Stomach (tissue), 9 donors: Measurements from ENCODE around the gene PRKD1. TPM values are rescaled to one million over a fixed set of nuclear protein-coding genes. Genes with fewer than 3 reads are reported as not detected.

ENCODE experiments used
- DNase-seq, 2 donors: peaks; one replicate each; pipeline versions ENCODE4 v3.0.0 to v3.0.0-alpha.2; 2013 to 2019
- H3K27ac ChIP-seq, 5 donors: fragments of 200-600 bp in 4 of 5; sonication (generic) in 4 of 5; one replicate each; pipeline ENCODE4 v1.5.1; 2013 to 2019; ENCODE audit warnings: mild to moderate bottlenecking in 1 of 5, moderate library complexity in 1 of 5
- H3K27me3 ChIP-seq, 3 donors: fragments of 200-600 bp; sonication (generic); one replicate each; pipeline ENCODE4 v1.5.1; 2017 to 2019; ENCODE audit warnings: mixed run types in 1 of 3
- H3K36me3 ChIP-seq, 4 donors: fragments of 200-600 bp; sonication (generic); 1 replicate in 3 of 4; 2 replicates in 1 of 4; pipeline ENCODE4 v1.5.1; 2016 to 2019
- H3K4me1 ChIP-seq, 4 donors: fragments of 200-600 bp; sonication (generic); one replicate each; pipeline ENCODE4 v1.5.1; 2016 to 2019
- H3K4me3 ChIP-seq, 4 donors: fragments of 200-600 bp; sonication (generic) in 3 of 4; one replicate each; pipeline ENCODE4 v1.5.1; 2016 to 2019; ENCODE audit warnings: mild to moderate bottlenecking in 1 of 4
- H3K9me3 ChIP-seq, 4 donors: fragments of 200-600 bp; sonication (generic); one replicate each; pipeline ENCODE4 v1.5.1; 2016 to 2019
- CTCF ChIP-seq, 7 experiments: fragments of 450-650 bp in 4 of 7; fragments of 200-600 bp in 3 of 7; sonication (generic) in 3 of 7; IDR thresholded peaks; one replicate each; pipeline ENCODE4 v1.5.1; 2016 to 2019; ENCODE audit warnings: antibody characterized with exemption in 7 of 7, control low read depth in 2 of 7, mild to moderate bottlenecking in 1 of 7
- EP300 ChIP-seq: sonication (generic); formaldehyde crosslinking; IDR thresholded peaks from one replicate; pipeline ENCODE4 v1.6.1; 2017; ENCODE audit warnings: antibody characterized with exemption
- POLR2A ChIP-seq, 4 donors: fragments of 450-650 bp; IDR thresholded peaks; one replicate each; pipeline ENCODE4 v1.6.1; 2016; ENCODE audit warnings: antibody characterized with exemption in 4 of 4, control low read depth in 2 of 4, mild to moderate bottlenecking in 1 of 4, moderate library complexity in 1 of 4
- POLR2AphosphoS5 ChIP-seq, 3 donors: sonication (generic); formaldehyde crosslinking; IDR thresholded peaks; one replicate each; pipeline ENCODE4 v1.6.1; 2016; ENCODE audit warnings: antibody characterized with exemption in 3 of 3
- whole genome bisulfite sequencing, 5 donors: extraction: QIAGEN DNeasy Blood & Tissue Kit in 3 of 5; methylation state at CpG; one replicate each; pipeline versions ENCODE4 v1.1.5 to v1.1.7; 2013 to 2018; 5-methylcytosine and 5-hydroxymethylcytosine counted together
- intact Hi-C: fragments of 100-400 bp; cut with DNase I; formaldehyde crosslinking; loops from one replicate; pipeline ENCODE4 v1.15.1; 2023; ENCODE audit warnings: low total_unique reads
- polyA plus RNA-seq, 3 donors: library from polyadenylated mRNA; stranded (reverse); fragments of 200-250 nt; gene quantifications; one replicate each; pipeline ENCODE4 v1.2.3, GENCODE V29; 2013
- total RNA-seq, 5 donors: library from RNA; depleted of rRNA; stranded (reverse); fragments of >200 nt; gene quantifications; one replicate each; pipeline versions ENCODE4 v1.1.0 to v1.2.3, GENCODE V29; 2014 to 2016
- donor health status: healthy with polysubstance abuse.
- donor health status: Bipolar disorder and iron deficiency.
- donor health status: healthy.

The PRKD1 gene
- total and polyA plus RNA-seq, 8 donors, result 1.6 to 26.6 (median 4.9) TPM

GRCh38 chr14:29579838-29580237 is 347.8 kb downstream of the PRKD1 start:
- TF ChIP-seq EP300 (no peak), POLR2A (IDR thresholded peaks at IDR 0.05) (no peak)
- H3K27me3 ChIP-seq, result no peaks in the 10 kb centered on the region
- H3K36me3 ChIP-seq, result peaks cover 0 to 5% (median 2%) of the 10 kb centered on the region in 4 donors
- H3K9me3 ChIP-seq, result no peaks in the 10 kb centered on the region
- intact Hi-C loops, result no loop called here
- no peak overlapping the region for H3K4me3 ChIP-seq
- H3K27ac ChIP-seq, result no peak overlapping the region
- 81 to 93% (median 90%) methylated on average over 3 of the region's 3 CpGs for WGBS, 5 donors
- peaks cover 0 to 6% (median 0%) of the 10 kb centered on the region in 4 donors for H3K4me1 ChIP-seq
- DNase-seq, result no peak

- no peak overlapping the region for H3K27ac ChIP-seq
- peaks cover 0 to 5% (median 2%) of the 10 kb centered on the region in 4 donors for H3K36me3 ChIP-seq
- intact Hi-C loops, result no loop called here
- no peak for TF ChIP-seq CTCF (IDR thresholded peaks at IDR 0.05)
- no peak for TF ChIP-seq POLR2A (IDR thresholded peaks at IDR 0.05)
- TF ChIP-seq EP300, result no peak
- TF ChIP-seq POLR2AphosphoS5 (IDR thresholded peaks at IDR 0.05), result no peak
- WGBS, 5 donors, result 76 to 90% (median 87%) methylated on average over 4 of the region's 4 CpGs
- no peak for DNase-seq
- H3K4me1 ChIP-seq, result no peaks in the 10 kb centered on the region
- H3K9me3 ChIP-seq, result no peaks in the 10 kb centered on the region
- H3K4me3 ChIP-seq, result no peak overlapping the region
- no peaks in the 10 kb centered on the region for H3K27me3 ChIP-seq
Observed at GRCh38 chr14:29576927-29577326, 350.7 kb downstream of the PRKD1 start.

GRCh38 chr14:29569194-29569593 is 358.5 kb downstream of the PRKD1 start:
- Histone ChIP-seq H3K27ac (no peak overlapping the region), H3K4me1 (no peaks in the 10 kb centered on the region), H3K9me3 (peaks cover 0 to 21% (median 9%) of the 10 kb centered on the region in 4 donors), H3K4me3 (no peak overlapping the region), H3K27me3 (no peaks in the 10 kb centered on the region), H3K36me3 (no peaks in the 10 kb centered on the region)
- 86 to 95% (median 94%) methylated on average over 2 of the region's 2 CpGs for WGBS, 5 donors
- intact Hi-C loops, result no loop called here
- TF ChIP-seq POLR2AphosphoS5 (IDR thresholded peaks at IDR 0.05) (no peak), POLR2A (IDR thresholded peaks at IDR 0.05) (no peak), CTCF (IDR thresholded peaks at IDR 0.05) (no peak), EP300 (no peak)
- DNase-seq, result no peak

- 47 to 75% (median 70%) methylated on average over 1 of the region's 1 CpG for WGBS, 5 donors
- no peak for DNase-seq
- Histone ChIP-seq H3K4me3 (no peak overlapping the region), H3K27ac (no peak overlapping the region), H3K27me3 (no peaks in the 10 kb centered on the region), H3K36me3 (no peaks in the 10 kb centered on the region), H3K9me3 (peaks cover 0 to 21% (median 9%) of the 10 kb centered on the region in 4 donors), H3K4me1 (no peaks in the 10 kb centered on the region)
- intact Hi-C loops, result no loop called here
- TF ChIP-seq POLR2AphosphoS5 (IDR thresholded peaks at IDR 0.05) (no peak), EP300 (no peak), CTCF (IDR thresholded peaks at IDR 0.05) (no peak), POLR2A (IDR thresholded peaks at IDR 0.05) (no peak)
Observed at GRCh38 chr14:29566194-29566593, 361.5 kb downstream of the PRKD1 start.

- Histone ChIP-seq H3K36me3 (no peaks in the 10 kb centered on the region), H3K27ac (peak overlapping the region in 1 of 5 donors; percentile 34), H3K4me3 (no peak overlapping the region), H3K9me3 (no peaks in the 10 kb centered on the region), H3K4me1 (no peaks in the 10 kb centered on the region), H3K27me3 (no peaks in the 10 kb centered on the region)
- no peak for DNase-seq
- 59 to 82% (median 69%) methylated on average over 4 of the region's 4 CpGs for WGBS, 5 donors
- intact Hi-C loops, result no loop called here
- no peak for TF ChIP-seq EP300
- no peak for TF ChIP-seq POLR2AphosphoS5 (IDR thresholded peaks at IDR 0.05)
- no peak for TF ChIP-seq CTCF (IDR thresholded peaks at IDR 0.05)
- TF ChIP-seq POLR2A (IDR thresholded peaks at IDR 0.05), result no peak
Observed at GRCh38 chr14:29558516-29558915, 369.1 kb downstream of the PRKD1 start.
